Endothelial cell of umbilical vein (primary cell): ENCODE results near the gene ACTG2.

ENCODE experiments used
- POLR2A ChIP-seq: IDR thresholded peaks from 2 replicates; pipeline ENCODE4 v1.6.1; 2012; ENCODE audit warnings: low read depth, mild to moderate bottlenecking, control low read depth, low read length
- TF ChIP-seq, protein P1 (sequence below), 2 donors: IDR thresholded peaks; 1 replicate in 1 of 2; 2 replicates in 1 of 2; pipeline ENCODE4 v1.5.1; 2011; ENCODE audit warnings: low read length in 2 of 2, mild to moderate bottlenecking in 2 of 2, moderate library complexity in 2 of 2, control low read depth in 1 of 2, inconsistent platforms in 1 of 2, low read depth in 1 of 2; ENCODE audit not compliant: insufficient read depth in 1 of 2; ENCODE audit errors: extremely low read depth in 1 of 2

DNA sequence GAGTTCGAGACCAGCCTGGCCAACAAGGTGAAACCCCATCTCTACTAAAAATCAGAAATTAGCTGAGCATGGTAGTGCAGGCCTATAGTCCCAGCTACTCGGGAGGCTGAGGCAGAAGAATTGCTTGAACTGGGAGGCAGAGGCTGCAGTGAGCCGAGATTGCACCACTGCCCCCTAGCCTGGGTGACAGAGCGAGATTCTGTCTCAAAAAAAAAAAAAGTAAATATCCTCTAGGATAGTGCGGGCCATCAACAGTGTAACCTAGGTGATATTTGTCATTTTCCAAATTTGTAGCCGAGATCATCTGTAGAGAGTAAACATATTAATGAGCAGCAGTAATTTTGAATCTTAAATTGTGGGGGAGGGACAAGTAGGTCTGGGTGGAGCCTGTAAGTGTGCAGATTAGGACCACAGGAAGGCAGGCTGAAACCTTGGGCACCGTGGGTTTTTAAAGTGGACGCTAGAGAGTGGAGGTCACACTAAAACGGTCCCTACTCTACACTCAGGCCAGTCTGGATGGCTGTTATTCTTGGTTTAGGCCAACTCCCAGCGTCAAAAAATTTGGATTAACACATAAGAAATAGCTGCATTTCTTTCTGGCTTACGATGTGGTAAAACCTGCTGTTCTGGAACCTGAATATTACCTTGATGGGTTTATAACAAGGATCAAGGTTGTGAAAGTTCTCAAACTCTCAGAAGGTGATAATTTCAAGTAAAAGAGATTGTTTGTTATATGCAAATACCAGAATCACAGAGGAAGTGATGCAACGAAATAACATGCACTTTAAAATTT lies 69.2 kb downstream of the ACTG2 start:
- TF ChIP-seq, protein P1, sequence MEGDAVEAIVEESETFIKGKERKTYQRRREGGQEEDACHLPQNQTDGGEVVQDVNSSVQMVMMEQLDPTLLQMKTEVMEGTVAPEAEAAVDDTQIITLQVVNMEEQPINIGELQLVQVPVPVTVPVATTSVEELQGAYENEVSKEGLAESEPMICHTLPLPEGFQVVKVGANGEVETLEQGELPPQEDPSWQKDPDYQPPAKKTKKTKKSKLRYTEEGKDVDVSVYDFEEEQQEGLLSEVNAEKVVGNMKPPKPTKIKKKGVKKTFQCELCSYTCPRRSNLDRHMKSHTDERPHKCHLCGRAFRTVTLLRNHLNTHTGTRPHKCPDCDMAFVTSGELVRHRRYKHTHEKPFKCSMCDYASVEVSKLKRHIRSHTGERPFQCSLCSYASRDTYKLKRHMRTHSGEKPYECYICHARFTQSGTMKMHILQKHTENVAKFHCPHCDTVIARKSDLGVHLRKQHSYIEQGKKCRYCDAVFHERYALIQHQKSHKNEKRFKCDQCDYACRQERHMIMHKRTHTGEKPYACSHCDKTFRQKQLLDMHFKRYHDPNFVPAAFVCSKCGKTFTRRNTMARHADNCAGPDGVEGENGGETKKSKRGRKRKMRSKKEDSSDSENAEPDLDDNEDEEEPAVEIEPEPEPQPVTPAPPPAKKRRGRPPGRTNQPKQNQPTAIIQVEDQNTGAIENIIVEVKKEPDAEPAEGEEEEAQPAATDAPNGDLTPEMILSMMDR (IDR thresholded peaks at IDR 0.05; ENCODE audit: extremely low read depth in 1 of 2, insufficient read depth in 1 of 2, low read depth in 1 of 2, low read length in 2 of 2) = no peak
- TF ChIP-seq POLR2A = no peak
